K562 (cell line): ENCODE data around the gene CBFA2T2. TPM values are rescaled to one million over a fixed set of nuclear protein-coding genes. Genes with fewer than 3 reads are reported as not detected.

Experiments
- ATAC-seq: fragments of 200-7000 bp; cut with Tn5 transposase; 3 replicates; pipeline ENCODE4 v1.9.1; 2020; ENCODE audit warnings: moderate library complexity
- BruUV-seq: library from RNA; stranded (reverse); fragments of 400-500 nt; replicated peaks from 2 replicates; lab custom pipeline; 2021; lab: Mats Ljungman, UMichigan
- CTCF ChIA-PET: fragments of 300-600 bp; formaldehyde crosslinking; extraction: SDS; loops from one replicate; lab custom pipeline; 2021; ENCODE audit warnings: low intra/inter-chr PET ratio; lab: Yijun Ruan, JAX
- POLR2A ChIA-PET: fragments of 300-600, 350-650 bp; sonication (Branson Sonifier 250); formaldehyde crosslinking; extraction: SDS; loops from one replicate; lab custom pipeline; 2021; ENCODE audit warnings: antibody characterized with exemption, inconsistent platforms; lab: Yijun Ruan, JAX
- DNase-seq, 4 experiments: peaks; one replicate each; pipeline versions ENCODE4 v3.0.0 to v3.0.0-alpha.2; 2011 to 2018; ENCODE audit warnings: low spot score in 3 of 4, mixed read lengths in 3 of 4; ENCODE audit errors: extremely low read depth in 1 of 4
- FAIRE-seq: peaks from 2 replicates; lab custom pipeline; 2011; peaks lifted over from hg19 to GRCh38; lab: Jason Lieb, UNC
- H2AFZ ChIP-seq: 2 replicates; pipeline ENCODE4 v1.6.0; 2011; ENCODE audit warnings: low read depth, low read length, control low read depth, inconsistent platforms
- H3K27ac ChIP-seq: fragments of 200-600 bp; 3 replicates; pipeline ENCODE4 v1.8.0; 2011; ENCODE audit warnings: low read depth, mild to moderate bottlenecking, control low read depth, inconsistent platforms, low read length, moderate library complexity, mixed read lengths; ENCODE audit errors: extremely low read depth
- H3K27me3 ChIP-seq, 2 experiments: fragments of 300-600 bp in 1 of 2; 2 replicates in 1 of 2; 3 replicates in 1 of 2; pipeline versions ENCODE4 v1.6.0 to v1.8.0; 2011; ENCODE audit warnings: inconsistent platforms in 2 of 2, low read length in 2 of 2, mild to moderate bottlenecking in 1 of 2, mixed read lengths in 1 of 2, moderate library complexity in 1 of 2; ENCODE audit not compliant: control insufficient read depth in 2 of 2, insufficient read depth in 2 of 2
- H3K36me3 ChIP-seq: fragments of 300-600 bp; 3 replicates; pipeline ENCODE4 v1.8.0; 2011; ENCODE audit warnings: mild to moderate bottlenecking, low read length, inconsistent platforms; ENCODE audit not compliant: control insufficient read depth, insufficient read depth
- H3K4me1 ChIP-seq, 2 experiments: fragments of 200-600 bp in 1 of 2; replicated peaks in 1 of 2; 2 replicates in 1 of 2; 3 replicates in 1 of 2; pipeline versions ENCODE4 v1.5.1 to v1.8.0; 2011; ENCODE audit warnings: inconsistent platforms in 2 of 2, low read length in 2 of 2, mild to moderate bottlenecking in 1 of 2, mixed read lengths in 1 of 2, moderate library complexity in 1 of 2; ENCODE audit not compliant: control insufficient read depth in 2 of 2, insufficient read depth in 2 of 2
- H3K4me2 ChIP-seq: 2 replicates; pipeline ENCODE4 v1.6.1; 2011; ENCODE audit warnings: low read length, control low read depth, inconsistent platforms, mixed read lengths; ENCODE audit not compliant: insufficient read depth
- H3K4me3 ChIP-seq: fragments of 200-600 bp; sonication (generic), shearing (Covaris generic); 2 replicates; pipeline ENCODE4 v1.5.1; 2016; ENCODE audit warnings: control low read depth, inconsistent platforms
- H3K79me2 ChIP-seq: fragments of 200-600 bp; 3 replicates; pipeline ENCODE4 v1.8.0; 2011; ENCODE audit warnings: low read length, inconsistent platforms; ENCODE audit not compliant: control insufficient read depth, insufficient read depth
- H3K9ac ChIP-seq, 2 experiments: 2 replicates each; pipeline versions ENCODE4 v1.6.0 to v1.6.1; 2011; ENCODE audit warnings: low read depth in 2 of 2, low read length in 2 of 2, control low read depth in 1 of 2, inconsistent platforms in 1 of 2, mild to moderate bottlenecking in 1 of 2, mixed read lengths in 1 of 2; ENCODE audit not compliant: insufficient read depth in 1 of 2
- H3K9me1 ChIP-seq: one replicate; pipeline ENCODE4 v1.6.0; 2011; ENCODE audit warnings: inconsistent platforms, mild to moderate bottlenecking, low read length, moderate library complexity; ENCODE audit not compliant: control insufficient read depth, insufficient read depth
- H3K9me3 ChIP-seq: replicated peaks from 2 replicates; pipeline ENCODE4 v1.5.1; 2011; ENCODE audit warnings: low read depth, low read length, inconsistent platforms; ENCODE audit not compliant: control insufficient read depth, insufficient read depth
- H4K20me1 ChIP-seq: replicated peaks from 2 replicates; pipeline ENCODE4 v1.6.1; 2011; ENCODE audit warnings: low read length, inconsistent platforms, mixed read lengths; ENCODE audit not compliant: control insufficient read depth, insufficient read depth
- ESRRB ChIP-seq: fragments of 250-450 bp; sonication (Bioruptor Pico); IDR thresholded peaks from 2 replicates; pipeline ENCODE4 v1.5.0; 2020; ENCODE audit warnings: mild to moderate bottlenecking, moderate library complexity, borderline replicate concordance
- PRPF4 ChIP-seq: fragments of 200-400 bp; formaldehyde crosslinking; IDR thresholded peaks from one replicate; pipeline ENCODE4 v1.6.1; 2017; ENCODE audit warnings: low read length, low read depth, mild to moderate bottlenecking; ENCODE audit not compliant: insufficient read depth, poor library complexity, severe bottlenecking
- SOX6 ChIP-seq: fragments of 450-650 bp; IDR thresholded peaks from 2 replicates; pipeline ENCODE4 v1.6.1; 2014; ENCODE audit warnings: mild to moderate bottlenecking
- WGBS: fragments of 100-300 bp; shearing (Covaris generic); methylation state at CpG from one replicate; pipeline ENCODE4 v1.1.6; 2016; ENCODE audit warnings: low coverage, mixed read lengths; ENCODE audit not compliant: insufficient coverage; ENCODE audit errors: missing lambda C conversion rate; 5-methylcytosine and 5-hydroxymethylcytosine counted together
- in situ Hi-C: fragments of 300-500 bp; cut with MboI; formaldehyde crosslinking; loops from 4 replicates; pipeline ENCODE4 v1.15.0; 2018; ENCODE audit warnings: inconsistent platforms, mixed read lengths
- intact Hi-C: fragments of 100-400 bp; cut with micrococcal nuclease; formaldehyde crosslinking; loops from 2 replicates; pipeline ENCODE4 v1.14.2; 2022
- polyA plus RNA-seq, 8 experiments: library from polyadenylated mRNA; depleted of rRNA in 4 of 8; stranded (reverse) in 5 of 8; unstranded in 3 of 8; fragments of >200 nt; fragmentation: Nextera tagmentation in 2 of 8; fragmentation: Illumina TruSeq in 1 of 8; extraction: Ambion mirVana in 2 of 8; extraction: Trizol in 1 of 8; gene quantifications; 2 replicates each; pipeline versions ENCODE4 v1.2.1 to v1.2.3, GENCODE V29; 2011 to 2014; ENCODE audit warnings: inconsistent platforms in 1 of 8, missing spikeins in 1 of 8
- total RNA-seq, 7 experiments: library from RNA; depleted of rRNA in 6 of 7; stranded (reverse); fragments of >200 nt in 6 of 7; fragmentation: Illumina TruSeq in 2 of 7; extraction: Trizol in 2 of 7; gene quantifications; 2 replicates each; pipeline versions ENCODE4 v1.2.1 to v1.2.3, GENCODE V29; 2011 to 2021; ENCODE audit warnings: low replicate concordance in 1 of 7
- TF ChIP-seq, protein P1 (sequence below): sonication (generic); IDR thresholded peaks from 2 replicates; pipeline ENCODE4 v1.6.1; 2016

CBFA2T2 gene
- total and polyA plus RNA-seq, 9 of the 15 experiments (the other 6 are each of a cell fraction or from before 2014, with no cell fraction given) = 0.27 to 9.6 (median 5.8) TPM

DNA sequence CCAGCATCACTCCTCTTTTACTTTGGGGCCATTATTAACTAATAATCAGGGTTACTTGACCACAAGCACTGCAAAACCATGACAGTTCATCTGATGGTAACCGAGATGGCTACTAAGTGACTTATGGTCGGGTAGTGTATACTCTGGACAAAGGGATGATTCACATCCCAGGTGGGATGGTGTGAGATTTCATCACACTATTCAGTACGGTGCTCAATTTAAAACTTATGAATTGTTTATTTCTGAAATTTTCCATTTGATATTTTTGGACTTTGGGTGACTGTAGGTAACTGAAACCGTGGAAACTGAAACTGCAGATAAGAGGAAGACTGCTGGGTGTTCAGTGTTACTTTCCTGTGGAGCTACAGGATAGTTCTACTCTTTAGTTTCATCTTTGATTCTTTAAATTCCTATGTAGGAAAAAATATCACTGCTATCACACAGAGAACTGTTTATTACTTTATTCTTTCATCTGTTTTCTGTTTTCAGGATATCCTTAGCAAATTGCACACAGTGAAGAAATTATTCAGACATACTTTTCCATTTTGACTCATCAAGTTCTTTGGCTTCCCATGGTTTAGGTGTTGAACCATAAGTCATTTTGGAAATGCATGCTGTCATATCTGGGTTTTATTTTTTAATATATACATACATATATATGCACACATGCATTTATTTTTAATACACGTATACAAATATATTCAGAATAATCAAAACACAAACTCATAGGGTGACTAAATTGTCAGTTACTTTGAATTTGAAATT, 113.1 kb downstream of the CBFA2T2 start:
- in situ Hi-C loops = no loop called here
- H4K20me1 ChIP-seq = no peaks in the 10 kb centered on the region
- no peak overlapping the region for H3K27ac ChIP-seq
- 34% methylated on average over 5 of the region's 5 CpGs for WGBS
- BruUV-seq = no TSS peak
- peaks cover 10% of the 10 kb centered on the region; the same call in 2 of the 3 replicates for H3K36me3 ChIP-seq
- H3K27me3 ChIP-seq = no peaks in the 10 kb centered on the region
- H3K9me3 ChIP-seq = no peaks in the 10 kb centered on the region
- DNase-seq (no peak), ATAC-seq (no peak; the same call in 2 of the 3 replicates), FAIRE-seq (no peak)
- H3K9me1 ChIP-seq = no peaks in the 10 kb centered on the region
- H3K9ac ChIP-seq = no peak overlapping the region
- 0 out of 3 replicates have a peak, but pooled peaks cover 2% of the 10 kb centered on the region for H3K79me2 ChIP-seq
- CTCF ChIA-PET = no interaction called here
- intact Hi-C loops = no loop called here
- TF ChIP-seq, protein P1, sequence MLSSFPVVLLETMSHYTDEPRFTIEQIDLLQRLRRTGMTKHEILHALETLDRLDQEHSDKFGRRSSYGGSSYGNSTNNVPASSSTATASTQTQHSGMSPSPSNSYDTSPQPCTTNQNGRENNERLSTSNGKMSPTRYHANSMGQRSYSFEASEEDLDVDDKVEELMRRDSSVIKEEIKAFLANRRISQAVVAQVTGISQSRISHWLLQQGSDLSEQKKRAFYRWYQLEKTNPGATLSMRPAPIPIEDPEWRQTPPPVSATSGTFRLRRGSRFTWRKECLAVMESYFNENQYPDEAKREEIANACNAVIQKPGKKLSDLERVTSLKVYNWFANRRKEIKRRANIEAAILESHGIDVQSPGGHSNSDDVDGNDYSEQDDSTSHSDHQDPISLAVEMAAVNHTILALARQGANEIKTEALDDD = peak; percentile 36; the same call in 1 of the 2 replicates
- TF ChIP-seq PRPF4 (no peak), ESRRB (CRISPR knock-in tag) (no peak), SOX6 (no peak)
- H3K4me2 ChIP-seq = no peak overlapping the region
- H3K4me1 ChIP-seq = peaks cover 0 to 5% of the 10 kb centered on the region in 2 experiments; a peak in 2 of 5 replicates
- H3K4me3 ChIP-seq = no peak overlapping the region
- H2AFZ ChIP-seq = no peak overlapping the region
- POLR2A ChIA-PET = no interaction called here
